GM19468 (cell line): Measurements from ENCODE around the gene IRAK4.
"Not testable (repeated sequence)": the region's sequence is repeated elsewhere in the genome, so short reads cannot be mapped to it uniquely, and the experiment has no call there.

Experiments used
- ATAC-seq: cut with Tn5 transposase; IDR thresholded peaks from one replicate; pipeline ENCODE4 v1.9.1; 2021; ENCODE audit warnings: mild to moderate bottlenecking, moderate library complexity, moderate number of reproducible peaks; ENCODE audit not compliant: unreplicated experiment; ENCODE audit errors: extremely low read depth

Gene IRAK4

GRCh38 chr12:43758728-43759563 lies at the start of gene IRAK4, which contains the start of gene PUS7L:
Gene IRAK4 (plus strand): TSS chr12:43758951. CDS start chr12:43768112, 9,161 bp downstream.
Gene PUS7L (minus strand): TSS chr12:43758790. CDS start chr12:43755245, 3,545 bp downstream.
- peak; percentile 97 for ATAC-seq

GRCh38 chr12:43711348-43711747 lies 47.4 kb upstream of the IRAK4 start:
- no peak for ATAC-seq

- no peak for ATAC-seq
Observed at GRCh38 chr12:43722621-43723020, 36.1 kb upstream of the IRAK4 start.

- ATAC-seq = no peak
Observed at GRCh38 chr12:43723134-43723533, 35.6 kb upstream of the IRAK4 start.

- ATAC-seq = no peak
Observed at GRCh38 chr12:43728117-43728516, 30.6 kb upstream of the IRAK4 start.

GRCh38 chr12:43728698-43729097 lies 30.1 kb upstream of the IRAK4 start:
- ATAC-seq = no peak

GRCh38 chr12:43730283-43730682 lies 28.5 kb upstream of the IRAK4 start:
- ATAC-seq = no peak

GRCh38 chr12:43733687-43734086 lies 25.1 kb upstream of the IRAK4 start:
- ATAC-seq = no peak

GRCh38 chr12:43736927-43737440 lies 21.8 kb upstream of the IRAK4 start:
- ATAC-seq = no peak

- ATAC-seq = no peak
Observed at GRCh38 chr12:43737646-43738045, 21.1 kb upstream of the IRAK4 start.

- no peak for ATAC-seq
Observed at GRCh38 chr12:43740511-43741100, 18.1 kb upstream of the IRAK4 start.

GRCh38 chr12:43742106-43742505 lies 16.6 kb upstream of the IRAK4 start:
- ATAC-seq = no peak

- no peak for ATAC-seq
Observed at GRCh38 chr12:43744826-43745225, 13.9 kb upstream of the IRAK4 start.

GRCh38 chr12:43749016-43749415 lies 9.7 kb upstream of the IRAK4 start:
- no peak for ATAC-seq

- ATAC-seq = no peak
Observed at GRCh38 chr12:43750814-43751213, 7.9 kb upstream of the IRAK4 start.

- not testable (repeated sequence) for ATAC-seq
Observed at GRCh38 chr12:43751360-43751759, 7.4 kb upstream of the IRAK4 start.

- ATAC-seq = no peak
Observed at GRCh38 chr12:43754015-43754414, 4.7 kb upstream of the IRAK4 start.

GRCh38 chr12:43758247-43758727 lies 464 bp upstream of the IRAK4 start:
- no peak for ATAC-seq

- ATAC-seq = no peak
Observed at GRCh38 chr12:43760396-43760795, 1.6 kb downstream of the IRAK4 start.

- no peak for ATAC-seq
Observed at GRCh38 chr12:43761500-43761899, 2.7 kb downstream of the IRAK4 start.

- no peak for ATAC-seq
Observed at GRCh38 chr12:43762596-43762995, 3.8 kb downstream of the IRAK4 start.
